GM12878 (cell line): ENCODE data around the gene AMBRA1.

ENCODE experiments used
- ASH2L ChIP-seq: fragments of 300-600, 200-600 bp; sonication (generic); IDR thresholded peaks from 2 replicates; pipeline ENCODE4 v1.6.1; 2017; ENCODE audit warnings: low read depth, mild to moderate bottlenecking, borderline replicate concordance
- BRCA1 ChIP-seq: IDR thresholded peaks from 2 replicates; pipeline ENCODE4 v1.6.1; 2011; ENCODE audit warnings: low read depth, low read length, improper control_type of control experiment
- CHD2 ChIP-seq: IDR thresholded peaks from 2 replicates; pipeline ENCODE4 v1.6.1; 2011; ENCODE audit warnings: low read depth, low read length, improper control_type of control experiment, borderline replicate concordance
- CREB1 ChIP-seq: IDR thresholded peaks from 2 replicates; pipeline ENCODE4 v1.6.1; 2012; ENCODE audit warnings: low read depth, mild to moderate bottlenecking, inconsistent platforms
- EP300 ChIP-seq, 2 experiments: fragments of 150-350 bp in 1 of 2; IDR thresholded peaks; 2 replicates each; pipeline ENCODE4 v1.6.1; 2011 to 2012; ENCODE audit warnings: low read depth in 2 of 2, low read length in 2 of 2, borderline replicate concordance in 1 of 2, improper control_type of control experiment in 1 of 2, inconsistent platforms in 1 of 2; ENCODE audit not compliant: control insufficient read depth in 1 of 2
- EZH2 ChIP-seq: IDR thresholded peaks from 2 replicates; pipeline ENCODE4 v1.6.1; 2012; ENCODE audit warnings: low read depth, mild to moderate bottlenecking, control low read depth, inconsistent platforms, low read length, borderline replicate concordance; ENCODE audit not compliant: control insufficient read depth
- NFIC ChIP-seq: IDR thresholded peaks from 2 replicates; pipeline ENCODE4 v1.6.1; 2012; ENCODE audit warnings: low read depth, mild to moderate bottlenecking, inconsistent platforms, low read length, moderate library complexity
- NRF1 ChIP-seq: conservative IDR thresholded peaks from 2 replicates; pipeline ENCODE4 v1.6.1; 2011; ENCODE audit warnings: mild to moderate bottlenecking, low read depth, low read length, improper control_type of control experiment
- POLR2A ChIP-seq: IDR thresholded peaks from 2 replicates; pipeline ENCODE4 v1.6.1; 2011; ENCODE audit warnings: low read depth, mild to moderate bottlenecking, low read length
- SMARCA5 ChIP-seq: fragments of 450-650 bp; IDR thresholded peaks from 2 replicates; pipeline ENCODE4 v1.6.1; 2017; ENCODE audit warnings: mild to moderate bottlenecking
- TF ChIP-seq, protein P1 (sequence below), 3 experiments: IDR thresholded peaks in 2 of 3; conservative IDR thresholded peaks in 1 of 3; 2 replicates each; pipeline ENCODE4 v1.5.1; 2011; ENCODE audit warnings: low read depth in 3 of 3, low read length in 3 of 3, mild to moderate bottlenecking in 3 of 3, control low read depth in 2 of 3, moderate library complexity in 2 of 3, inconsistent platforms in 1 of 3, mixed read lengths in 1 of 3; ENCODE audit not compliant: control insufficient read depth in 2 of 3, insufficient read depth in 1 of 3; ENCODE audit errors: extremely low read depth in 1 of 3
- TF ChIP-seq, protein P2 (sequence below): IDR thresholded peaks from 2 replicates; pipeline ENCODE4 v1.6.1; 2012; ENCODE audit warnings: low read length, inconsistent platforms

DNA sequence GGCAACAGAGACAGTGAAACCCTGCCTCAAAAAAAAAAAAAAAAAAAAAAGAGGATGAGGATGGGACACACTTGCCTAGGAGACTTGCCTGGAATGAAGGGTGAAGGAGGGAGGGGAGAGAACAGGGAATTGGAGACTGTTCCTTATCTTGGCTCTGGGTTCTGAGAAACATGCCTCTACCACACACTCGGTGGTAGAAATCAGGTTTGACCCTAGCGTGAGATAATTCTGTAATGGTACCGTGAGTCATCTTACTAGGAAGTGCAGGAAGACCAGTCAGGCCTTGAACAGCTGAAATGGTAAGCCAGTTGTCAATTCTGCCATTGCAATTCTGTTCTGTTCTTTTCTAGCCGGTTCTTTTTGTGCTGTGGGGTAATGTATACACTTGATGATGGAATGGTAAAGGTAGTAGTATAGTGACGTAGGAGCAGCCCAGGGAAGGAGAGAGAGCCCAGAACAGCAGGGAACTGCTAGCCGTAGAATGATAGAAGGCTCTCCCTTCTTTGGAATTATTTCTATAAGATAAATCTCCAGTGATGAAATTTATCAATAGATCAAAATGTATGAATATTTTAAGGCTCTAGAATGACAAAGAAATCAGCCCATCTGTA lies 3.9 kb upstream of the AMBRA1 start:
- TF ChIP-seq POLR2A (no peak), ASH2L (no peak), CHD2 (no peak), CREB1 (no peak), SMARCA5 (no peak), BRCA1 (no peak), NFIC (no peak), EP300 (IDR thresholded peaks at IDR 0.05; ENCODE audit: borderline replicate concordance in 1 of 2, control insufficient read depth in 1 of 2, low read depth in 2 of 2, low read length in 2 of 2) (no peak), EZH2 (no peak), NRF1 (no peak)
- TF ChIP-seq, protein P1, sequence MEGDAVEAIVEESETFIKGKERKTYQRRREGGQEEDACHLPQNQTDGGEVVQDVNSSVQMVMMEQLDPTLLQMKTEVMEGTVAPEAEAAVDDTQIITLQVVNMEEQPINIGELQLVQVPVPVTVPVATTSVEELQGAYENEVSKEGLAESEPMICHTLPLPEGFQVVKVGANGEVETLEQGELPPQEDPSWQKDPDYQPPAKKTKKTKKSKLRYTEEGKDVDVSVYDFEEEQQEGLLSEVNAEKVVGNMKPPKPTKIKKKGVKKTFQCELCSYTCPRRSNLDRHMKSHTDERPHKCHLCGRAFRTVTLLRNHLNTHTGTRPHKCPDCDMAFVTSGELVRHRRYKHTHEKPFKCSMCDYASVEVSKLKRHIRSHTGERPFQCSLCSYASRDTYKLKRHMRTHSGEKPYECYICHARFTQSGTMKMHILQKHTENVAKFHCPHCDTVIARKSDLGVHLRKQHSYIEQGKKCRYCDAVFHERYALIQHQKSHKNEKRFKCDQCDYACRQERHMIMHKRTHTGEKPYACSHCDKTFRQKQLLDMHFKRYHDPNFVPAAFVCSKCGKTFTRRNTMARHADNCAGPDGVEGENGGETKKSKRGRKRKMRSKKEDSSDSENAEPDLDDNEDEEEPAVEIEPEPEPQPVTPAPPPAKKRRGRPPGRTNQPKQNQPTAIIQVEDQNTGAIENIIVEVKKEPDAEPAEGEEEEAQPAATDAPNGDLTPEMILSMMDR (IDR thresholded peaks at IDR 0.05 in 2 of 3, conservative IDR thresholded peaks at IDR 0.05 in 1 of 3; ENCODE audit: control insufficient read depth in 2 of 3, extremely low read depth in 1 of 3, insufficient read depth in 1 of 3, low read depth in 3 of 3, low read length in 3 of 3) = no peak
- TF ChIP-seq, protein P2, sequence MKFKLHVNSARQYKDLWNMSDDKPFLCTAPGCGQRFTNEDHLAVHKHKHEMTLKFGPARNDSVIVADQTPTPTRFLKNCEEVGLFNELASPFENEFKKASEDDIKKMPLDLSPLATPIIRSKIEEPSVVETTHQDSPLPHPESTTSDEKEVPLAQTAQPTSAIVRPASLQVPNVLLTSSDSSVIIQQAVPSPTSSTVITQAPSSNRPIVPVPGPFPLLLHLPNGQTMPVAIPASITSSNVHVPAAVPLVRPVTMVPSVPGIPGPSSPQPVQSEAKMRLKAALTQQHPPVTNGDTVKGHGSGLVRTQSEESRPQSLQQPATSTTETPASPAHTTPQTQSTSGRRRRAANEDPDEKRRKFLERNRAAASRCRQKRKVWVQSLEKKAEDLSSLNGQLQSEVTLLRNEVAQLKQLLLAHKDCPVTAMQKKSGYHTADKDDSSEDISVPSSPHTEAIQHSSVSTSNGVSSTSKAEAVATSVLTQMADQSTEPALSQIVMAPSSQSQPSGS = no peak
